Spleen (tissue), 7 donors: ENCODE results near the gene SUN2.

Experiments
- POLR2A ChIP-seq, 3 donors: fragments of 450-650 bp; IDR thresholded peaks; one replicate each; pipeline ENCODE4 v1.5.1; 2017; ENCODE audit warnings: antibody characterized with exemption in 3 of 3, mild to moderate bottlenecking in 1 of 3
- TF ChIP-seq, protein P1 (sequence below), 11 experiments: fragments of 200-600 bp in 7 of 11; fragments of 450-650 bp in 4 of 11; sonication (generic) in 4 of 11; IDR thresholded peaks in 8 of 11; conservative IDR thresholded peaks in 3 of 11; 1 replicate in 7 of 11; 2 replicates in 4 of 11; pipeline versions ENCODE4 v1.4.0 to v1.8.0; 2016 to 2021; ENCODE audit warnings: antibody characterized with exemption in 11 of 11, inconsistent platforms in 4 of 11, mild to moderate bottlenecking in 1 of 11
- donor health status: DM: no; HTN: no; CAD: no; lungs with moderate emphysema.
- donor health status: DM: no; HTN: no; CAD: no.
- donor health status: DM: no; HTN: no; CAD: no.

DNA sequence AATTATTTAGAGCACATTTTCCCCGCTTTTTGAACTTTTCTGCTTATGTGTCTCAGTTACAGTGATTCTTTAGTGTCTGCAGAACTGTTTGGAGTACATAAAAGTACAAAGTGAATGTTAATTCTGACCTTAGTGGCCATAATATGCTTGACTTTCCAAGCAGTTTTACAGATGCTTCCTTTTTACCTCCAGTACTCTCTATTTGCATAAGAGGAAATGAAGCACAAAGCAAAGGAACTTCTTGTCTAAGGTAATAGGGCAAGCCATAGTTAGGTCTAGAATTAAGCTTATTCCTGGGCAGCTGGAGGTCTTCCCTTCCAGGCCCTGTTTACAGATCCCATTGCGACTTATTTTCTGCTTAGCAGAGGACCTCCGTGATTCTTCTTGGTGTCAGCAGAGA, 46.5 kb downstream of the SUN2 start:
- TF ChIP-seq, protein P1, sequence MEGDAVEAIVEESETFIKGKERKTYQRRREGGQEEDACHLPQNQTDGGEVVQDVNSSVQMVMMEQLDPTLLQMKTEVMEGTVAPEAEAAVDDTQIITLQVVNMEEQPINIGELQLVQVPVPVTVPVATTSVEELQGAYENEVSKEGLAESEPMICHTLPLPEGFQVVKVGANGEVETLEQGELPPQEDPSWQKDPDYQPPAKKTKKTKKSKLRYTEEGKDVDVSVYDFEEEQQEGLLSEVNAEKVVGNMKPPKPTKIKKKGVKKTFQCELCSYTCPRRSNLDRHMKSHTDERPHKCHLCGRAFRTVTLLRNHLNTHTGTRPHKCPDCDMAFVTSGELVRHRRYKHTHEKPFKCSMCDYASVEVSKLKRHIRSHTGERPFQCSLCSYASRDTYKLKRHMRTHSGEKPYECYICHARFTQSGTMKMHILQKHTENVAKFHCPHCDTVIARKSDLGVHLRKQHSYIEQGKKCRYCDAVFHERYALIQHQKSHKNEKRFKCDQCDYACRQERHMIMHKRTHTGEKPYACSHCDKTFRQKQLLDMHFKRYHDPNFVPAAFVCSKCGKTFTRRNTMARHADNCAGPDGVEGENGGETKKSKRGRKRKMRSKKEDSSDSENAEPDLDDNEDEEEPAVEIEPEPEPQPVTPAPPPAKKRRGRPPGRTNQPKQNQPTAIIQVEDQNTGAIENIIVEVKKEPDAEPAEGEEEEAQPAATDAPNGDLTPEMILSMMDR (IDR thresholded peaks at IDR 0.05 in 8 of 11, conservative IDR thresholded peaks at IDR 0.05 in 3 of 11), result no peak
- TF ChIP-seq POLR2A (IDR thresholded peaks at IDR 0.05), result no peak
